Limb (tissue), 2 donors: ENCODE results near the gene ARHGEF4.

Experiments used
- DNase-seq, 2 donors: peaks; one replicate each; pipeline ENCODE4 v3.0.0-alpha.2; 2016; ENCODE audit errors: extremely low spot score in 2 of 2

ARHGEF4 gene

DNA sequence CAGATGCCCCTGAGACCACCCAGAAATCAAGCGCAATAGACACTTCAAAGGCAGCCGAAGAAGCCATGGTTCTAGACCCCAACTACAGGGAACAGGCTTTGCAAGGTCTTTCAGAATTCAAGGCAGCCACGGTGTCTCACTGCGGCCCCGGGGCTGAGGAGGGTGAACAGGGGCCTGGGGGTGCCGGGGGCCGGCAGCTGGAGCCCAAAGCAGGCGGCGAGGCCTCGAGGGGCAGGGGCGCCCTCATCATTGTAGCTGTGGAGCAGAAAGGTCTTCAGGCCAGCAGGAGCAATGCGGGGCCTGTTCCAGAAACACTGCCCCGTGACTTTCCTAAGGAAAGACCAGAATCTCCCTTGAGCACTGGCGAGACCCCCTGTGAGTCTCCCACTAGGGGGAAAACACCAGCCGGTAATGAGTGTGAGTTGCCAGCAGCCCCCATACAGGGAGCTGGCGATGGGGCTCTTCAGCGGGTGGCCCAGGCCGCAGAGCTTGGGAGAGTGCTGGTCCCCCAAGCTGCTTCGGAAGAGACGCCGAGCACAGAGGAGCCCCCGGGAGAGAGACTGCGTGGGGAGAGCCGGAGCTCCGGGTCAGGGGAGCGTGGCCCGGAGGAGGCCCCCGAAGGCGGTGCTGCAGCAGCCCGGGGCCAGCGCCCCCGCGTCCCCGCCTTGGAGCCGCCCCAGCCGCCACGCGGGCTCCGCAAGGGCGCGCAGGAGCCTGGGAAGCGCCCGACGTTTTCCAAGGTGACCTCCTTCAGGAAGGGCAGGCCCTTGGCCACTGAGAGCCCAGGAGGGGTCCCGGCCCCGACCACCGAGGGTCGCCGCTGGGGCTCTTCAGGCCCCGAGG is 79.1 kb downstream of the ARHGEF4 start:
- no peak for DNase-seq

GRCh38 chr2:130916438-130916705 is 79.7 kb downstream of the ARHGEF4 start:
- DNase-seq, result no peak

DNA sequence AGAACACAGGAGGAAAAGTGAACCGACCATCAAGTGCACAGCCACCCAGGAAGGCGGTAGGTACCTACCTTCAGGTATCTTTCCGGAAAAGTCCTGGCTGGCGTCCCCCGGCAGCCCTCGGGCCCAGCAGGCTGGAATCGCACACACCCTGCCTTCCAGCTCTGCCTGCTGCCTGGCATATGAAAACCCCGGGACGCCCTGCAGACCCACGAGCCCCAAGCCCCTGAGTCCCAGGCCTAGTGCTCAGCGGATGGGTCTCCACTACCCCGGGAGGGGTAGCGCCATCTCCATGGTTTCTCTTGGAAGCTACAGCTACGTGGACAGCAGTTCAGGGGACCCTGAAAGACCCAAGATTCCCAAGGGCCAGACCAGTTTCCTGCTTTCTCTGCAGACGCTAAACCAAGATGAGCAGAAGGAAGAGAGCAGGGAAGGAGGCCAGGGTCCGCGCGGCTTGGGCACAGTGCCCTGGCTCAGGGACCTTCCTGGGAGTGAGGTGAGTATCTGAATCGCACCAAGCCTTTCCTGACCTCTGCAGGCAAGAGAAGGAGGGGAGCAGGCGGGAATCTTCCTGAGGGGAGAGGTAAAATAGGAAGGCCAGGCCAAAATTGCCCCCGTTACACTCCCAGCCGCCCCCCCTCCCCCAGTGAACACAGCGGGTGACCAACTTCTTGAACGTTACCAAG is 80.4 kb downstream of the ARHGEF4 start:
- no peak for DNase-seq

GRCh38 chr2:130918393-130918792 is 81.7 kb downstream of the ARHGEF4 start:
- DNase-seq, result no peak

DNA sequence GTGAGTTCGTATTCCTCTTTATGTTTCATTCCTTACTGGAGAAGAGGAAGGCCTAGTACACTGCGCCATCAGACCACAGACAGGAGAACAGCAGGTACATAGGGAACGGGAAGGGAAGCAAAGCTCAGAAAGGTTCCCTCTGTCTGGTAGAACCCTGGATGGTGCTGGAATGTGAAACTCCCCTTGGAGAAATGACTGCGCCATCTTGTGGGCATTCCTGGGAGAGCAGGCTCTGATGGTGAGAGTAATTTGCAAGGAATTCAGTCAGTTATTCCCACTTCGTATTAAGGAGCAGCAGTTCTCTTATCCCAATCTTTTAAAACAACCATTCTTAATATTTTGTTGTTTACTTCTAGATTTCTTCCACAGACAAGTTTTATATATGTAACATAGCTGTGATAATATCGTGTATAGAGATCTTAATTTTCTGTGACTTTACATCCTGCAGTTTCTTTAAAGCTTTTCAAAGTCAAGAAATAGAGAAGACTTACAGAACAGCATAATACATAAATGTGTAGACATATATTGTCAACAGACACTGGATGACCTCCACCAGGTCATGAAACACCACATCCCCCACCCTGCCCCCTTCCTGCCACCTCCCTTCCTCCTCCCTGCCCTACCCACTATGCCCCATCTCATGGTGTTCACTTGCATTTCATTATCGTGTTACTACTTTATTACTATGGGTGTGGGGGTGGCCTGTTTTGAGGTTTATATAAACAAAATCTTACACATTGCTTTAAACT is 83.9 kb downstream of the ARHGEF4 start:
- DNase-seq, result peak; percentile 45 to 87

- DNase-seq, result no peak
Observed at GRCh38 chr2:130921164-130921476, 84.4 kb downstream of the ARHGEF4 start.

GRCh38 chr2:130922417-130922816 is 85.7 kb downstream of the ARHGEF4 start:
- no peak for DNase-seq

- no peak for DNase-seq
Observed at GRCh38 chr2:130928385-130928784, 91.7 kb downstream of the ARHGEF4 start.

DNA sequence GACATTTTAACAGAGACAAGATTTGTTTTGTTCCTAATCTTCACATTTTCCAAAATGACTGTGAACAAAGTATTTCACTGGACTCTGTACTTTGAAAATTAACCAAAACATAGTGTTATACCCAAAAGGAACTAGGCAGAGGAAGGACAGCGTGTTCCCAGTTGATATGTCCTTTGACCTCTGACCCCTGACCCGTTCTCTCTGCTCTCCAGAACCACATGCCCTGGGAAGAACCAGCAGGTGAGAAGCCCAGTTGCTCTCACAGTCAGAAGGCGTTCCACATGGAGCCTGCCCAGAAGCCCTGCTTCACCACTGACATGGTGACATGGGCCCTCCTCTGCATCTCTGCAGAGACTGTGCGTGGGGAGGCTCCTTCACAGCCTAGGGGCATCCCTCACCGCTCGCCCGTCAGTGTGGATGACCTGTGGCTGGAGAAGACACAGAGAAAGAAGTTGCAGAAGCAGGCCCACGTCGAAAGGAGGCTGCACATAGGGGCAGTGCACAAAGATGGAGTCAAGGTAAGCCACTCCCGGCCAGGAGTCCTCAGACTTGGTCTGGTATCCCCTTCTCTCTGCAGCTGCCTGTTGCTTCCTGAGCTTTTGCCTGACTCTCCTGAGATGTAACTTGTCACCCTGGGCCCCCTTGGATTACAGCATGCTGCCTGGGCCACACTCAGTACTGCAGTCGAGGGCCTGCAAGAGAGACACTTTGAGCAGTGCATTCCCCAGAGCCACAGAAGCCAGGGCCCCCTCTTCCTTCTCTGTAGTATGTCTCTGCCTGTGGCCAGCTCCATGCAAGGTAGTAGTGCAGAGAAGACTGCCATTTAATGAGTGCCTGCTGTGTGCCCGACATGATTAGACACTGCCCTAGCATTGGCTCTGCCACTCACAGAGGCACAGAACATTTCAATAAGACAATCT is 94.3 kb downstream of the ARHGEF4 start:
- no peak for DNase-seq

GRCh38 chr2:130933501-130933900 is 96.8 kb downstream of the ARHGEF4 start:
- no peak for DNase-seq

DNA sequence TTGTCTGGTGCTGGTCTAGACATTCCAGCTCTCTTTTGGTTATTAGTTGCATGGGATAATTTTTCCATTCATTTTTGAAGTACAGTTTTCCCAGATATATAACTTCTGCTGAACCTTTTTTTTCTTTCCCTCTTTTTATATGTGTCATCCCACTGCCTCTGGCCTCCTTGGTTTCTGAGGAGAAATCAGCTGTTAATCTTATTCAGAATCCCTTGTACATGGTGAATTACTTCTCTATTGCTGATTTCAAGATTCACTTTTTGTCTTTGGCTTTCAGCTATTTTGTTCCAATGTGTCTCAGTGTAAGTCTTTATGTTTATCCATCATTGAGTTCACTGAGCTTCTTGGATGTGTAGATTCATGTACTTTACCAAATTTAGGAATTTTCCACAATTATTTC is 99.7 kb downstream of the ARHGEF4 start:
- DNase-seq, result no peak

GRCh38 chr2:130947967-130948366 is 111.3 kb downstream of the ARHGEF4 start:
- no peak for DNase-seq

DNA sequence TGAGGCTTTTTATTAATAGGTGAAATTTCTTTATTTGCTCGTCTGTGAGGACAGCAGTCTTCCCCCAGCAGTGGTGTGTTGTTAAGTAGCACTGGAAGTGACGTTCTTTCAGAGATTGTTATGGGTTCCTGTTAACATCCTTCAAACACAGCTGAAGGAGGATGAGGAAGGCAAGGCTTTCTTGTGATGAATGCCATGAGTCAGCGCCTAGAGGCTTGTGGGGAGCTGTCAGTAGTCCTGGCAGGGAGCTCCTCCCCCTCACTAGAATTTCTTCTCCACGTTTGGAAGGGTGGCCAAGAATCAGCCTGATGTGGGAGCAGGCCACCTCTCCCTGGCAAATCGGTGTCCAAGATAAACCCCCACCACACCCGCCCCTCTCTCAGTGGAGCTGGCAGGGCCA is 113.2 kb downstream of the ARHGEF4 start:
- DNase-seq, result no peak

DNA sequence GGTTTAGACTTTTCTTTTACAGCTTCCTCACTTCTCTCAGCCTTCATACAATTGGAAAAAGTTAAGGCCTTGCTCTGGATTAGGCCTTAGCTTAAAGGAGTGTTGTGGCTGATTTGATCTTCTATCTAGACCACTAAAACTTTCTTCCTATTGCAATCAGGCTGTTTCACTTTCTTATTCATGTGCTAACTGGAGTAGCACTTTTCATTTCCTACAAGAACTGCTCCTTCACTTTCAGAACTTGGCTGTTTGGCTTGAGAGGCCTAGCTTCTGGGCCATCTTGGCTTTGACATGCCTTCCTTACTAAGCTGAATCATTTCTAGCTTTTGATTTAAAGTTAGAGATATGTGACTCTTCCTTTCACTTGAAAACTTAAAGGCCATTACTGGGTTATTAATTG is 114.3 kb downstream of the ARHGEF4 start:
- no peak for DNase-seq

DNA sequence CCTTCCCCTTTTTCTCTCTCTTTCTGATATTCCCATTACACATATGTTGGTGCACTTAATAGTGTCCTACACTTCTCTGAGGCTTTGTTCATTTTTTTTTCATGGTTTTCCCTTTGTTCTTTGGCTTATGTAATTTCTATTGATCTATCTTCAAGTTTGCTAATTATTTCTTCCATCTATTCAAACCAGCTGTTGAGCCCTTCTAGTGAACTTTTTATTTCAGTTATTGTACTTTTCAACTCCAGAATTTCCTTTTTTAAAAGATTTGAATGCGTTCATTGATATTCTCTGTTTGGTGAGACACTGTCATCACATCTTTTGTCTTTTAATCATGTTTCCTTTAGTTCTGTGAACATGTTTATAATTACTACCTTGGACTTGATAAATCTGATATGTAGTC is 118.2 kb downstream of the ARHGEF4 start:
- no peak for DNase-seq

- DNase-seq, result no peak
Observed at GRCh38 chr2:130957915-130958314, 121.2 kb downstream of the ARHGEF4 start.

DNA sequence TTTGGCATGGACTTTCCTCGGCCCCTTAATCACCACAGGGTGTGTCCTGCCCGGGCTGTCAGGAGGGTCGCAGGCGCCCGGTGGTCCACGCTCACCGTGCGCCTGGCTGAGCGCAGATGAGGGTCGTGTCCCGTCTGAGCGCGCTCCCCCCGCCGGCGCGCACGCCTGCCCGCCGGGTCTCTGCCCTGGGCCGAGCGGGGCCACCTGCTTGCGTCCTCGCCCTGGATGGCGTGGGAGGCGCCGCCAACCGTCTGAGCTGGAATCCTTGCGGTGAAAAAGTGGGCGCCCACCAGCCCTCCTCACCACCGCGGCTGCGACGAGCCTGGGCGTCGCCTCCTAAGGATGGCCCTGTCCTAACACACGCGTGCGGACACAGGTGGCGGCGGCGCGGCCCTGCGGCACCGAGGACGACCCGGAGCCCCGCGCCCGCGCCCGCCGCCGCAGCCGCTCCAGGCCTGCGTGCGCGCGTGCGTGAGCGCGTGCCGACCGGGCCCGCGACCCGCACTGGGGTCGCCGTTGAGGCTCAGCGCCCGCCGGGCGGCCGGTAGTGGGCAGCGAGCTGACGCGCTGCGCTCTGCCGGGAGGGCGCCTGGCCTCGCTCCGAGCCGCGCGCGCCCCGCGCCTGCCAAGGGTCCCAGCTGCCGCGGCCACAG is 126.6 kb downstream of the ARHGEF4 start:
- DNase-seq, result peak in 1 of 2 donors; percentile 45

DNA sequence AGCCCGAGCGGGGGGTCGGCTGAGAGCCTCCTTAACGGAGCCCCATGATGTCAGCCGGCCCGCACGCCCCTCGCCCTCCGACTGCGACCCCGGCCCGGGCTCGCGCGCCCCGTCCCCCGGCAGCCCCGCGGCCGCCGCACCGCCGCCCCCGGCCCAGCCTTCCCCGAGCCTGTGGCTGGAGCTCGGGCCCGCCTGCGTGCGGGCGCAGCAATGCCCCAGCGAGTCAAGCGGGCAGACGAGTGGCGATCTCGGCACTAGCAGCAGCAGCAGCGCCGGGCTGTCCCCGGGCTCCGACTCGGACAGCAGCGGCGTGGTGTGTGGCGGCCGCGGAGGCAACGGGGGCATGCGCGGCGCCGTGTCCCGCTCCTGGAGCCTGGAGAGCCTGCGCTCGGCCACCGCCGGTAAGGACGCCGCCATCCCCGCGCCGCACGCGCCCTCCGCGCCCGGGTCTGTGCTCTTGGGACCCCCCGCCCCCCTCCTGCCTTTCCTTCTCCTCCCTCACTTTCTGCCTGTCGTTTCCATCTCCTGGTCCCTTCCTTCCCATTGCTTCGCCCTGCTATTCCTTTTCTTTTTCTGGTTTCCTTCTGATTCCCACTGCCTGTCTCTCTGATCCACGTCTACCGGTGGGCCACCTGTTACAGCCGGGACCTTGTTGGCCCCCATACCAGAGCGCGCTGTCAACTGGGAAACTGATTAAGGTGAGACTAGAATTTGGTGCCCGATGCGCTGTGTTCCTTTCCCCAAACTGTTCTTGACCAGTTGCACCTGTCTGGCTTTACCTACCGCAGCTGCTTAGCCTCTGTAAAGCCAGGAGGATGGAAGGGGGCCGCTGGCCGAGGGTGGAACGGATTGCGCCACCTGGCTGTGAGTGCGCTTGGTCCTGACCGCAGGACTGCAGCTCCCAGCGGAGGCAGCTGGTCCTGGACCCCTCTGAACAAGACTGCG is 127.4 kb downstream of the ARHGEF4 start:
- DNase-seq, result peak in 1 of 2 donors; percentile 57

- DNase-seq, result no peak
Observed at GRCh38 chr2:130964931-130965330, 128.2 kb downstream of the ARHGEF4 start.
